Endothelial cell of umbilical vein (primary cell): ENCODE results near the gene ZC3H18. TPM values are rescaled to one million over a fixed set of nuclear protein-coding genes. Genes with fewer than 3 reads are reported as not detected.

ENCODE experiments used
- BruUV-seq: library from RNA; stranded (reverse); fragments of 400-500 nt; replicated peaks from 2 replicates; lab custom pipeline; 2021; lab: Mats Ljungman, UMichigan
- CTCF ChIA-PET: fragments of 300-600, 350-600 bp; sonication (Branson Sonifier 250); formaldehyde crosslinking; loops from one replicate; lab custom pipeline; 2021; ENCODE audit warnings: antibody characterized with exemption, inconsistent platforms; lab: Charles Lee
- POLR2A ChIA-PET: fragments of 300-600, 350-600 bp; sonication (Branson Sonifier 250); formaldehyde crosslinking; loops from one replicate; lab custom pipeline; 2021; ENCODE audit warnings: antibody characterized with exemption, inconsistent platforms; lab: Charles Lee
- DNase-seq: peaks from one replicate; pipeline ENCODE4 v3.0.0-alpha.2; 2011; ENCODE audit warnings: low read depth, low spot score
- FAIRE-seq: peaks from 2 replicates; lab custom pipeline; 2011; peaks lifted over from hg19 to GRCh38; lab: Jason Lieb, UNC
- H2AFZ ChIP-seq: 2 replicates; pipeline ENCODE4 v1.6.0; 2012; ENCODE audit warnings: low read depth, low read length, control low read depth, inconsistent platforms
- H3K27ac ChIP-seq: 2 replicates; pipeline ENCODE4 v1.5.1; 2011; ENCODE audit warnings: low read depth, mild to moderate bottlenecking, control low read depth, low read length, moderate library complexity; ENCODE audit not compliant: insufficient read depth
- H3K27me3 ChIP-seq, 2 experiments: 2 replicates each; pipeline versions ENCODE4 v1.6.0 to v1.6.1; 2011; ENCODE audit warnings: low read length in 2 of 2, mixed read lengths in 1 of 2; ENCODE audit not compliant: control insufficient read depth in 2 of 2, insufficient read depth in 2 of 2
- H3K36me3 ChIP-seq, 2 experiments: 2 replicates in 1 of 2; 3 replicates in 1 of 2; pipeline ENCODE4 v1.5.1; 2011; ENCODE audit warnings: low read length in 2 of 2, mild to moderate bottlenecking in 1 of 2, moderate library complexity in 1 of 2; ENCODE audit not compliant: control insufficient read depth in 2 of 2, insufficient read depth in 2 of 2; ENCODE audit errors: extremely low read depth in 1 of 2
- H3K4me1 ChIP-seq: 3 replicates; pipeline ENCODE4 v1.5.1; 2011; ENCODE audit warnings: mild to moderate bottlenecking, low read length; ENCODE audit not compliant: control insufficient read depth, insufficient read depth; ENCODE audit errors: extremely low read depth
- H3K4me2 ChIP-seq: 2 replicates; pipeline ENCODE4 v1.6.1; 2011; ENCODE audit warnings: low read length, control low read depth, mixed read lengths; ENCODE audit not compliant: insufficient read depth
- H3K4me3 ChIP-seq, 3 experiments: fragments of 200-600 bp in 1 of 3; sonication (generic), shearing (Covaris generic) in 1 of 3; replicated peaks in 1 of 3; 2 replicates each; pipeline ENCODE4 v1.5.1; 2011 to 2016; ENCODE audit warnings: control low read depth in 3 of 3, low read length in 3 of 3, mild to moderate bottlenecking in 2 of 3, inconsistent platforms in 1 of 3, low read depth in 1 of 3, moderate library complexity in 1 of 3; ENCODE audit not compliant: insufficient read depth in 1 of 3
- H3K79me2 ChIP-seq: 2 replicates; pipeline ENCODE4 v1.6.0; 2012; ENCODE audit warnings: low read length, inconsistent platforms; ENCODE audit not compliant: control insufficient read depth, insufficient read depth
- H3K9ac ChIP-seq: replicated peaks from 2 replicates; pipeline ENCODE3; 2011; ENCODE audit warnings: low read length, control low read depth; ENCODE audit not compliant: insufficient read depth; ENCODE audit errors: extremely low read depth
- H3K9me1 ChIP-seq: replicated peaks from 3 replicates; pipeline ENCODE4 v1.6.0; 2011; ENCODE audit warnings: mild to moderate bottlenecking, low read length; ENCODE audit not compliant: control insufficient read depth, insufficient read depth; ENCODE audit errors: extremely low read depth
- H3K9me3 ChIP-seq: replicated peaks from 2 replicates; pipeline ENCODE4 v1.5.1; 2012; ENCODE audit warnings: low read length, inconsistent platforms; ENCODE audit not compliant: control insufficient read depth, insufficient read depth
- H4K20me1 ChIP-seq: replicated peaks from 2 replicates; pipeline ENCODE3; 2011; ENCODE audit warnings: mild to moderate bottlenecking, low read length; ENCODE audit not compliant: control insufficient read depth, insufficient read depth; ENCODE audit errors: extremely low read depth
- CTCF ChIP-seq, 2 donors: IDR thresholded peaks; 1 replicate in 1 of 2; 2 replicates in 1 of 2; pipeline ENCODE4 v1.5.1; 2011; ENCODE audit warnings: low read length in 2 of 2, mild to moderate bottlenecking in 2 of 2, moderate library complexity in 2 of 2, control low read depth in 1 of 2, inconsistent platforms in 1 of 2, low read depth in 1 of 2; ENCODE audit not compliant: insufficient read depth in 1 of 2; ENCODE audit errors: extremely low read depth in 1 of 2
- EZH2 ChIP-seq: IDR thresholded peaks from 2 replicates; pipeline ENCODE4 v1.6.1; 2012; ENCODE audit warnings: borderline replicate concordance, low read depth, mild to moderate bottlenecking, moderate library complexity, low read length, inconsistent platforms; ENCODE audit not compliant: severe bottlenecking
- FOS ChIP-seq: IDR thresholded peaks from 2 replicates; pipeline ENCODE4 v1.6.1; 2011; ENCODE audit warnings: mild to moderate bottlenecking, low read length, moderate library complexity, borderline replicate concordance; ENCODE audit not compliant: insufficient read depth
- GATA2 ChIP-seq: IDR thresholded peaks from 2 replicates; pipeline ENCODE4 v1.7.0; 2011; ENCODE audit warnings: low read depth, mild to moderate bottlenecking, moderate library complexity, mixed read lengths, low read length; ENCODE audit not compliant: insufficient read length, insufficient read depth
- JUN ChIP-seq: IDR thresholded peaks from 2 replicates; pipeline ENCODE4 v1.6.1; 2011; ENCODE audit warnings: borderline replicate concordance, low read depth; ENCODE audit not compliant: insufficient read length, insufficient read depth
- MAX ChIP-seq: IDR thresholded peaks from 2 replicates; pipeline ENCODE4 v1.6.1; 2011; ENCODE audit not compliant: insufficient read depth, insufficient read length
- MYC ChIP-seq: IDR thresholded peaks from one replicate; pipeline ENCODE4 v1.6.1; 2011; ENCODE audit warnings: mild to moderate bottlenecking, low read depth, low read length
- POLR2A ChIP-seq: IDR thresholded peaks from 2 replicates; pipeline ENCODE4 v1.6.1; 2012; ENCODE audit warnings: low read depth, mild to moderate bottlenecking, control low read depth, low read length
- POLR2AphosphoS5 ChIP-seq: IDR thresholded peaks from 2 replicates; pipeline ENCODE4 v1.6.1; 2012; ENCODE audit warnings: low read depth, mild to moderate bottlenecking, control low read depth, low read length, moderate library complexity; ENCODE audit not compliant: insufficient read depth
- dilution Hi-C: fragments of 300-500 bp; cut with MboI; formaldehyde crosslinking; loops from one replicate; pipeline ENCODE4 v1.15.0; 2019; ENCODE audit warnings: low sequenced_read_pairs; ENCODE audit not compliant: extremely low pct_ligation_motif_present
- intact Hi-C: fragments of 100-400 bp; cut with micrococcal nuclease; formaldehyde crosslinking; loops from one replicate; pipeline ENCODE4 v1.10.0; 2022
- polyA plus RNA-seq, 4 experiments: library from polyadenylated mRNA; depleted of rRNA in 3 of 4; stranded (reverse) in 3 of 4; unstranded in 1 of 4; fragments of >200 nt; gene quantifications; 2 replicates each; pipeline versions ENCODE4 v1.2.1 to v1.2.3, GENCODE V29; 2011 to 2012; ENCODE audit warnings: missing spikeins in 1 of 4
- total RNA-seq: library from RNA; stranded (reverse); gene quantifications from 2 replicates; pipeline ENCODE4 v1.2.3, GENCODE V29; 2021

Gene ZC3H18
- total and polyA plus RNA-seq, 2 donors (not counting 3 experiments of a cell fraction or from before 2014, with no cell fraction given) = 12.1 to 52.8 TPM

- no peak overlapping the region for H2AFZ ChIP-seq
- H3K79me2 ChIP-seq = no peaks in the 10 kb centered on the region
- H3K4me3 ChIP-seq = no peak overlapping the region
- dilution Hi-C loops (no loop called here), intact Hi-C loops (no loop called here)
- H4K20me1 ChIP-seq = no peaks in the 10 kb centered on the region
- H3K9me1 ChIP-seq = no peaks in the 10 kb centered on the region
- no peak overlapping the region for H3K4me2 ChIP-seq
- no peak overlapping the region for H3K9ac ChIP-seq
- no peak overlapping the region for H3K27ac ChIP-seq
- H3K27me3 ChIP-seq = no peaks in the 10 kb centered on the region
- CTCF ChIA-PET = no interaction called here
- no peak for FAIRE-seq
- H3K9me3 ChIP-seq = no peaks in the 10 kb centered on the region
- no peaks in the 10 kb centered on the region for H3K4me1 ChIP-seq
- peaks cover 12 to 49% of the 10 kb centered on the region in 2 experiments for H3K36me3 ChIP-seq
- BruUV-seq = no TSS peak
- TF ChIP-seq CTCF (IDR thresholded peaks at IDR 0.05; ENCODE audit: extremely low read depth in 1 of 2, insufficient read depth in 1 of 2, low read depth in 1 of 2, low read length in 2 of 2) (no peak), MAX (no peak), FOS (no peak), POLR2AphosphoS5 (no peak), MYC (no peak), EZH2 (no peak)
- POLR2A ChIA-PET = no interaction called here
- no peak for DNase-seq
These were observed 52.7 kb downstream of the ZC3H18 start for GRCh38 chr16:88622866-88623265.

- DNase-seq (no peak), FAIRE-seq (no peak)
- Histone ChIP-seq H3K79me2 (no peaks in the 10 kb centered on the region), H3K9ac (no peak overlapping the region), H3K27me3 (no peaks in the 10 kb centered on the region), H3K36me3 (peaks cover 12 to 52% of the 10 kb centered on the region in 2 experiments), H3K9me1 (no peaks in the 10 kb centered on the region), H3K4me2 (no peak overlapping the region), H3K9me3 (no peaks in the 10 kb centered on the region), H3K4me1 (no peaks in the 10 kb centered on the region), H4K20me1 (no peaks in the 10 kb centered on the region), H3K27ac (no peak overlapping the region), H3K4me3 (no peak overlapping the region), H2AFZ (no peak overlapping the region)
- POLR2A ChIA-PET = no interaction called here
- no TSS peak for BruUV-seq
- dilution Hi-C loops = no loop called here
- intact Hi-C loops = no loop called here
- TF ChIP-seq POLR2A = no peak
- no peak for TF ChIP-seq EZH2
- TF ChIP-seq MAX = no peak
- TF ChIP-seq MYC = no peak
- no peak for TF ChIP-seq FOS
- TF ChIP-seq GATA2 = no peak
- no peak for TF ChIP-seq POLR2AphosphoS5
- no peak for TF ChIP-seq CTCF (IDR thresholded peaks at IDR 0.05; ENCODE audit: extremely low read depth in 1 of 2, insufficient read depth in 1 of 2, low read depth in 1 of 2, low read length in 2 of 2)
- no peak for TF ChIP-seq JUN
- CTCF ChIA-PET = no interaction called here
These were observed 53.7 kb downstream of the ZC3H18 start for GRCh38 chr16:88623858-88624257.
